K562 (cell line): Measurements from ENCODE around the gene CFL1. TPM values are rescaled to one million over a fixed set of nuclear protein-coding genes. Genes with fewer than 3 reads are reported as not detected.

Experiments
- BCLAF1 ChIP-seq, 2 experiments: fragments of 450-650 bp in 1 of 2; IDR thresholded peaks; 2 replicates each; pipeline ENCODE4 v1.6.1; 2011 to 2017; ENCODE audit warnings: low read depth in 2 of 2, antibody characterized with exemption in 1 of 2, borderline replicate concordance in 1 of 2, low read length in 1 of 2, mild to moderate bottlenecking in 1 of 2, mixed read lengths in 1 of 2; ENCODE audit not compliant: control insufficient read depth in 1 of 2
- CTCF ChIP-seq, 3 experiments: IDR thresholded peaks in 2 of 3; conservative IDR thresholded peaks in 1 of 3; 2 replicates each; pipeline ENCODE4 v1.5.1; 2011 to 2012; ENCODE audit warnings: low read length in 3 of 3, mild to moderate bottlenecking in 3 of 3, control low read depth in 2 of 3, improper control_type of control experiment in 1 of 3, inconsistent platforms in 1 of 3, low read depth in 1 of 3, mixed read lengths in 1 of 3, moderate library complexity in 1 of 3; ENCODE audit not compliant: insufficient read depth in 2 of 3
- POLR2AphosphoS5 ChIP-seq: IDR thresholded peaks from 2 replicates; pipeline ENCODE4 v1.6.1; 2011; ENCODE audit warnings: mild to moderate bottlenecking, low read depth, low read length, moderate library complexity; ENCODE audit not compliant: control insufficient read depth, insufficient read depth
- POLR2B ChIP-seq: fragments of 450-650 bp; IDR thresholded peaks from 2 replicates; pipeline ENCODE4 v1.6.1; 2018; ENCODE audit warnings: low read depth; ENCODE audit not compliant: partially characterized antibody
- PPARD ChIP-seq: fragments of 250-450 bp; sonication (Bioruptor Pico); IDR thresholded peaks from 2 replicates; pipeline ENCODE4 v1.8.0; 2022; ENCODE audit warnings: inconsistent platforms, mild to moderate bottlenecking, moderate library complexity
- SUPT5H ChIP-seq: fragments of 450-650 bp; IDR thresholded peaks from 2 replicates; pipeline ENCODE4 v1.6.1; 2016
- TEAD1 ChIP-seq, 2 experiments: fragments of 450-650 bp in 1 of 2; sonication (generic) in 1 of 2; formaldehyde crosslinking; IDR thresholded peaks; 2 replicates each; pipeline versions ENCODE4 v1.4.0 to v1.8.0; 2020 to 2022; ENCODE audit warnings: mild to moderate bottlenecking in 2 of 2, missing genetic modification reagents in 1 of 2
- polyA plus RNA-seq, 8 experiments: library from polyadenylated mRNA; depleted of rRNA in 4 of 8; stranded (reverse) in 5 of 8; unstranded in 3 of 8; fragments of >200 nt; fragmentation: Nextera tagmentation in 2 of 8; fragmentation: Illumina TruSeq in 1 of 8; extraction: Ambion mirVana in 2 of 8; extraction: Trizol in 1 of 8; gene quantifications; 2 replicates each; pipeline versions ENCODE4 v1.2.1 to v1.2.3, GENCODE V29; 2011 to 2014; ENCODE audit warnings: inconsistent platforms in 1 of 8, missing spikeins in 1 of 8
- total RNA-seq, 7 experiments: library from RNA; depleted of rRNA in 6 of 7; stranded (reverse); fragments of >200 nt in 6 of 7; fragmentation: Illumina TruSeq in 2 of 7; extraction: Trizol in 2 of 7; gene quantifications; 2 replicates each; pipeline versions ENCODE4 v1.2.1 to v1.2.3, GENCODE V29; 2011 to 2021; ENCODE audit warnings: low replicate concordance in 1 of 7
- TF ChIP-seq, protein P1 (sequence below): conservative IDR thresholded peaks from 2 replicates; pipeline ENCODE4 v1.6.1; 2011; ENCODE audit warnings: low read depth, mild to moderate bottlenecking, low read length; ENCODE audit not compliant: control insufficient read depth
- TF ChIP-seq, protein P2 (sequence below): fragments of 450-650 bp; formaldehyde crosslinking; IDR thresholded peaks from 2 replicates; pipeline ENCODE4 v1.4.0; 2022; ENCODE audit warnings: missing genetic modification characterization

CFL1 gene
- total and polyA plus RNA-seq, 9 of the 15 experiments (the other 6 are each of a cell fraction or from before 2014, with no cell fraction given), result 105 to 1,101 (median 859) TPM

DNA sequence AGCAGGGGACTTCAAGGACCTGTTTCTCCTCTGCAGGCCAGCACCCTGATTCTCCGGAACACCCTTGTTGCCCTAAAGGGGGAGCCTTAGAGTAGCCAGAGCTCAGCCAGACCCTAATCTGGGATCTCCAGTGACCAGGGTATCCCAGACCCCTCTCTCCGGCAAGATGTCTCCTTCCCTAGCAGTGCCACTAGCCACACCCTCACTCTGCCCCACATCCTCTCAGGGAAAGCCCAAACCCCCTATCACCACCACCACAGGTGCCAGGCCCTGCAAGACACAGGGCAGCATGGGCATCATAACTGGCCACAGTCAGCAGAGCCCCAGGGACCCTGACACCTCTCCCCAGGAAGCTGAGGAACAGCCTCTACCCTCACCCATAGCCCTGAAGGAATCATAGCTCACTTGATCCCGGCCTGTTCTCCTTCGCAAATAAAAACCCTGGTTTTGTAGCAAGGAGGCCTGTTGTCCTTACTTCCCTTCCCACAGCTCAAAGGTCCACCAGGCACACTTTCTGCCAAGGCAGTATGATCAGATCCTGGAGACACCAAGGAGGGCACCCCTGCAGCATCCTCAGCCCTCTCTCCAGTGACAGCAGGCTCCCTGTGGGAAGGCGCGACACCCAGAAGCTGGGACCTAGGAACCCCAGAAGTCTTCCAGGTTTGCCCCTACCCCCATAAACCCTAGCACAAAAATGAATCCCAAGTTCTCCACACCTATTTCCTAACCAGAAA is 4.6 kb downstream of the CFL1 start (continued):
- TF ChIP-seq CTCF (IDR thresholded peaks at IDR 0.05 in 2 of 3, conservative IDR thresholded peaks at IDR 0.05 in 1 of 3; ENCODE audit: insufficient read depth in 2 of 3, low read depth in 1 of 3, low read length in 3 of 3), result peak; percentile 21 to 36 (median 31); a peak in 2 of 6 replicates
- TF ChIP-seq, protein P1, sequence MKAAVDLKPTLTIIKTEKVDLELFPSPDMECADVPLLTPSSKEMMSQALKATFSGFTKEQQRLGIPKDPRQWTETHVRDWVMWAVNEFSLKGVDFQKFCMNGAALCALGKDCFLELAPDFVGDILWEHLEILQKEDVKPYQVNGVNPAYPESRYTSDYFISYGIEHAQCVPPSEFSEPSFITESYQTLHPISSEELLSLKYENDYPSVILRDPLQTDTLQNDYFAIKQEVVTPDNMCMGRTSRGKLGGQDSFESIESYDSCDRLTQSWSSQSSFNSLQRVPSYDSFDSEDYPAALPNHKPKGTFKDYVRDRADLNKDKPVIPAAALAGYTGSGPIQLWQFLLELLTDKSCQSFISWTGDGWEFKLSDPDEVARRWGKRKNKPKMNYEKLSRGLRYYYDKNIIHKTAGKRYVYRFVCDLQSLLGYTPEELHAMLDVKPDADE, result no peak
- peak; percentile 73 for TF ChIP-seq SUPT5H
- TF ChIP-seq, protein P2, sequence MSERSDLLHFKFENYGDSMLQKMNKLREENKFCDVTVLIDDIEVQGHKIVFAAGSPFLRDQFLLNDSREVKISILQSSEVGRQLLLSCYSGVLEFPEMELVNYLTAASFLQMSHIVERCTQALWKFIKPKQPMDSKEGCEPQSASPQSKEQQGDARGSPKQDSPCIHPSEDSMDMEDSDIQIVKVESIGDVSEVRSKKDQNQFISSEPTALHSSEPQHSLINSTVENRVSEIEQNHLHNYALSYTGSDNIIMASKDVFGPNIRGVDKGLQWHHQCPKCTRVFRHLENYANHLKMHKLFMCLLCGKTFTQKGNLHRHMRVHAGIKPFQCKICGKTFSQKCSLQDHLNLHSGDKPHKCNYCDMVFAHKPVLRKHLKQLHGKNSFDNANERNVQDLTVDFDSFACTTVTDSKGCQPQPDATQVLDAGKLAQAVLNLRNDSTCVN (CRISPR knock-in tag), result peak; percentile 24; the same call in 1 of the 2 replicates
- peak; percentile 63 for TF ChIP-seq POLR2B
- TF ChIP-seq BCLAF1 (IDR thresholded peaks at IDR 0.05; ENCODE audit: borderline replicate concordance in 1 of 2, control insufficient read depth in 1 of 2, low read depth in 2 of 2, low read length in 1 of 2), result 0 out of 4 replicates have a peak, but pooled peaks of 1 of the 2 experiments have one; percentile 39
- no peak for TF ChIP-seq PPARD (CRISPR knock-in tag)
- 0 out of 4 replicates have a peak, but pooled peaks of 1 of the 2 experiments have one; percentile 43 for TF ChIP-seq TEAD1 (CRISPR knock-in tag; IDR thresholded peaks at IDR 0.05)
- TF ChIP-seq POLR2AphosphoS5, result peak; percentile 4; the same call in 1 of the 2 replicates
